DMS53 treated with DMSO at 0.1 percent for 48 hours (cell line): ENCODE results near the gene PEX11B.
"Not testable (repeated sequence)": the region's sequence is repeated elsewhere in the genome, so short reads cannot be mapped to it uniquely, and the experiment has no call there.

Experiments
- DNase-seq: peaks from one replicate; lab custom pipeline; 2025; ENCODE audit not compliant: unreplicated experiment; lab: John Stamatoyannopoulos, UW

PEX11B gene

DNA sequence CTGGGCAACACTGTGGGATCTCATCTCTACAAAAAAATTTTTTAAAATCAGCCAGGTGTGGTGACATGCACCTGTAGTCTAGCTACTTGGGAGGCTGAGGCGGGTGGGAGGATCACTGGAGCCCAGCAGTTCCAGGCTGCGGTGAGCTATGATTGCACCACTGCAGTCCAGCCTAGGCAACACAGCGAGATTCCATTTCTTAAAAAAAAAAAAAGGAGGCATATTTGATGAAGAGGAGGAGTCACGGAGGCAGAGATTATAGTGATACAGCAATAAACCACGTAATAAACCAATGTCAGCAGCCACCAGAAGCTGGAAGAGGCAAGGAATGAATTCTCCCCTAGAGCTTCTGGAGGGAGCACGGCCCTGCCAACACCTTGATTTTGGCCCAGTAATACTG lies 35.3 kb upstream of the PEX11B start:
- no peak for DNase-seq

DNA sequence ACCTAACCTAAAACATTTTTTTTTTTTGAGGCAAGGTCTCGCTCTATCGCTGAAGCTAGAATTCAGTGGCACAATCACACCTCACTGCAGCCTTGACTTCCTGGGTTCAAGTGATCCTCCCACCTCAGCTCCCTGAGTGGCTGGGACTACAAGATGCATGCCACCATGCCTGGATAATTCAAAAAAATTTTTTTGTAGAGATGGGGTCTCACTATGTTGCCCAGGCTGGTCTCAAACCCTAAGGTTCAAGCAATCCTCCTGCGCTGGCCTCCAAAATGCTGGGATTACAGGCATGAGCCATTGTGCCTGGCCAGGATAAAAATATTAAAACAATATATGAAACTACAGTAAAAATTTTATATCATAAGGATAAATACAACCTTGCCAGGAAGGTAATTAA lies 34.4 kb upstream of the PEX11B start:
- no peak for DNase-seq

DNA sequence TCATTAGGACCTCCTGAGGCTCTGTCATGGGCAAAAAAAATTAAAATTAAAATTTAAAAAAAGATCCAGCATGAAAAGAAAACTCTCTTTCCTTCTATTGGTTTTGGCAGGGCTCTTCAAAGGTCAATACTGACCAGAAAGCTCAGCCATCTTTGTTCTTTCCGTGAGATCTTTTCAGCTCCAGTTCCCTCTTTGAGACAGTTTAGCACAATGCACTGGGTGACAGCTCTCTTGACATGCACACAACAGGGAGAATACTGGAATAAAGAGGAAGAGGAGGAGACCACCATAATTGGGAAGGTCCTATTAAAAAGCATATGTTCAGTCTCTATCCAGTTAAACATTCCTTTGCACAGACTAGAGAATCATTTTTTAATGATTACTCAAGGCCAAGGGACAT lies 33.0 kb upstream of the PEX11B start:
- no peak for DNase-seq

DNA sequence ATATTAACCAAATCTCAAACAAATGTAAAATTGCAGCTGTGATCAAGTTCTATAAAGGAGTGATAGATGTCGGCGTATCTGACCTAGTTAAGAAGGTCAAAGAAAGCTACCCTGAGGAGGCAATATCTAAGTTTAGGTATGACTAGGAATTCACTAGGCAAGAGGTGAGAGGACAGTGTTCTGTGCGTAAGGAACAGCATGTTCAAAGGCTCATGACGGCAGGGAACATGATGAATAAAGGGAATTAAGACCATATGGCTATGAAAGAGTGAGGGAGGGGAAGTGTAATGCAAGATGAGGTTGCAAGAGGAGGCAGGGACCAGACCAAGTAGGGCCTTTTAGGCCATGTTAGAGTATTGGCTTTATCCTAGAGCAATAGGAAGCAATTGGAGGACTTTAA lies 30.7 kb upstream of the PEX11B start:
- DNase-seq: no peak

DNA sequence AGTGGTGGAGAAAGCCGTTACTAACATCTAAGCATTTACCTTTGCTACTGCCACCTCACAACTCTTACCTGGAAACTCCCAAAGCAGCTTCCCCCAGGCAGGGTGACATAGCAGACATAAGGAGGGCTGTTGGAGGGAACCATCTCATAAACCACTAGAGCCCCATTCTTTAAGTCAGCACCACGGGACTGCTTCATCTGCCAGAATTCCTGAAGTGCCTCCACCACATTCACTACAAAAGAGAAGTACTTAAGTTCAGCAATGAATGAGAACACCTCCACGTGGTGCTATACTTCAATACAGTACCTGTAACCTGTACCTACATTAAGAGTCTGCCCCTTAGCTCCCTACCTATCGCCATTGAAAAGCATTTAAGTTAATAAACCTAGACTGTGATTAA lies 29.0 kb upstream of the PEX11B start:
- no peak for DNase-seq

DNA sequence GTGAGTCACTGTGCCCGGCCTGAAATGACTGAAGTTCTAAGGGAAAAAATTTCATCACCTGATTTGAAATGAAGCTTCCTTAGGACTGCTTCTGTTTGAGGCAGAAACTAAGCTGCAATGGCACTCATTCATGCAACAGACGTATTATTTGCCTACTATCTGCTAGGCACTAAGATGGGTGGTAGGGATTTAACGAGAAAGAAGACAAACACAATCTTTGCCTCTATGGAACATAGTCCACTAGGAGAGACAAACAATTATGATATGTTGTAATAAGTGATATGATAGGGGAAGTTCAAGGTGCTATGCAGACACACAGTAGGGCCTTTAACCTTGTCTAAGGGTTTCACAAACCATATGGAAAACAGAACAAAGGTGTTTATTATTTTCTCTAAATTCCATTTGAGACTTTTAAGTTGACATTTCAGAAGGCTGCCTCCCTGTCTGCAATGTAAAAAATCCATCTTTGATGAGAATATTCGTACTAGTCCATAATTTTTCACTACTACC lies 28.0 kb upstream of the PEX11B start:
- no peak for DNase-seq

DNA sequence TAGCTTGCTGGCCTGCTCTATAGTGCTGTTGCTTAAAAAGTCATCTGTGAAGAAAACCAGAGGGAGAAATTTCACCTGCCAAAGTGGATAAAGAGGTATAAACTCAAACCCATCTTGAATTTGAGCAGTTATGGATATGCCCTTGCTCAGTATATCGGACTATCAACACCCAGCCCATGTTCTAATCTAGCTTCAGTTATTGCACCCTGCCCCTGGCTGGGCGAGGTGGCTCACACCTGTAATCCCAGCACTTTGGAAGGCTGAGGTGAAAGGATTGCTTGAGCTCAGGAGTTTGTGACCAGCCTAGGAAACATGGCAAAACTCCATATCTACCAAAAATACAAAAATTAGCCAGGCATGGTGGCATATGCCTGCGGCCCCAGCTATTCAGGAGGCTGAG lies 26.0 kb upstream of the PEX11B start:
- no peak for DNase-seq

DNA sequence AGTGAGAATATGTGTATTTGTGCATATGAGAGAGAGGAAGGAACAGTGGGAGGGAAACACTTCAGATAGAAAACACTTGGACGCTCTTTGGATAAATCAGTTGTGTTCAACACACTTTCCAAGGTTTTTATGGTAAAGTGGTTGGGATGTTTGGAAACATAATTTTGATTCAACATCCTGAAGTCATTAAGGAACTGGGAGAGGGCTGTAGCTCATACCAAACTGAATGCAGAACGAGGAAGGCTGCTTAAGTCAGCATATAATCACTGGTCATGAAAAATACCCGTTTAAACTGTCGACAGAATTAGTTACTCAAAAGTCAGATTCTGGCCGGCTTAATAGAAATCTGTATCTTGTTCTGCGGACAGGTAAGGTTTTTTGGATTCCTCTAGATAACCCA lies 24.4 kb upstream of the PEX11B start:
- no peak for DNase-seq

DNA sequence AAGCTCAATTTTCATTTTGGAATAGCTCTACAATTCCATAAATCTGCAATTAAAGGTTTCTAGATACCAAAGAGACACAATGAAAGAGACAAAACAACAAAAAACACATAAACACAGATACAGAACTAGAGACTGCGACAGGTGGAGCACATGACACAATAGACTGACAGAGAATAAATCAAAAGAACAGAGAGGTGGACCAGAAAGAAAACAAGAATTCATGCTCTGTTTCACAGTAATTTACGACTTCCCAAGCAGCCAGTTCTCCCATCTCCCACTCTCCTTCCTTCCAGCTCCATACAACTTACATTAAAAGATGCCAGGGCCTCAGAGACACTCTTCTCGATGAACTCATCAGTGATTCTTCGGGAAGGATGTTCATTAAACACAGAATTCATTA lies 23.9 kb upstream of the PEX11B start:
- DNase-seq: no peak

DNA sequence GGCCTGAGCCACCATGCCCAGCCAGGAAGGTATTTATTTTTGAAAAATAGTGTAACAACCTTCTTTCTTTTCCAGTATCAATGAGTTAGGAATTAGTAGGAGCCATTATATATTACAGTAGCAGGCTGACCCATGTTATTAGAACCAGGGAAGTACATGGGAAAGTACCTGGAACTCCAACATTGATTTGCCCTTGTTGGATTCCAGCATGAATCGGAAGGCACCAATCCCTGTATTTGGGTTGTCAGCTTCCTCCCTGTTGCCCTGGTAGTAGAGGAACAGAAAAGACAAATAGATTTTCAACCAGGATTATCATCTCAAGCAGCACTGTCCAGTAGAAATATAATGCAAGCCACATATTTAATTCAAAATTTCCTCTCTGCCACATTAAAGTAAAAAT lies 18.9 kb upstream of the PEX11B start:
- no peak for DNase-seq

DNA sequence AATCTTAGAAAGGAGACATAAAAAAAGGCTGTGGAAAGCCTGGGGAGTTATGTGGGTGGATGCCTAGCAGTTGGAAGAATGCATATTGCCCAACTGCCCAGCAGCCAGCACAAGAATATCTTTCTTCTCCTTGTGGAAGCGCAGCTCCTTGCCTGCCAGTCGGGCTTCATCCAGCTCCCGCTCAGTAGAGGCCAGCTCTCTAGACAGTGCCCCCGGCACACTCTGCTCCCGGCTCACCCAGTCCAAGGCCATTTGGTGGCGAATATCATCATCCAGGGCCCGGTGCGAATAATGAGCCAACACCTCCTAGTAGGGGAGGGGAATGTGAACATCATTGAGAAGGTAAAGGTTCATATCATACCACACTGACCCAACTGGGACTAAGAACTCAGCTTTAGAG lies 17.7 kb upstream of the PEX11B start:
- DNase-seq: no peak

DNA sequence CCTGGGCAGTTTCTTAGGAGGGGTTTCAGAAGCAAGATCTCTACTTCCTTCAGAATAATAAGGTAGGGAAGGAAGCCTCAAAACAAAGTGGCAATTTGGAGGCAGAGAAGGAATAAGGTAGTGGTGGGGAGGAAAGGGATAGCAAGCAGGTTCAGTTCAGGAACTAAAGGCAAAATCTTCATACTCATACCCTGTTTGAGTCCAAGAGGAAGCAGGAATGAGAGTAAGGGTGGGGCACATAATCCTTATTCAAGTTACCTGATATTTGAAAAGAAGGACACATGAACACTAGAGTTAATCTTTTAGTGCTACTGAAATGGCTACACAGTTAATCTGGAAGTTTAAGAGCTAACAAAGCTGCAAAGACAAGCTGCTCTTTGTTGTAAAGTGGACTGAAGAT lies 17.2 kb upstream of the PEX11B start:
- DNase-seq: no peak

DNA sequence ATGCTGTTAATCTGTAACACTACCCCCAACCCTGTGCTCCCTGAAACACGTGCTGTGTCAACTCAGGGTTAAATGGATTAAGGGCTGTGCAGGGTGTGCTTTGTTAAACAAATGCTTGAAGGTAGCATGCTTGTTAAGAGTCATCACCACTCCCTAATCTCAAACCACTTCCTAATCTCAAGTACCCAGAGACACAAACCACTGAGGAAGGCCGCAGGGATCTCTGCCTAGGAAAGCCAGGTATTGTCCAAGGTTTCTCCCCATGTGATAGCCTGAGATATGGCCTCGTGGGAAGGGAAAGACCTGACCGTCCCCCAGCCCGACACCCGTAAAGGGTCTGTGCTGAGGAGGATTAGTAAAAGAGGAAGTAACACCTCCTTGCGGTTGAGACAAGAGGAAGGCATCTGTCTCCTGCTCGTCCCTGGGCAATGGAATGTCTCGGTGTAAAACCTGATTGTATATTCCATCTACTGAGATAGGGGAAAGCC lies 14.0 kb upstream of the PEX11B start:
- DNase-seq: not testable (repeated sequence)

DNA sequence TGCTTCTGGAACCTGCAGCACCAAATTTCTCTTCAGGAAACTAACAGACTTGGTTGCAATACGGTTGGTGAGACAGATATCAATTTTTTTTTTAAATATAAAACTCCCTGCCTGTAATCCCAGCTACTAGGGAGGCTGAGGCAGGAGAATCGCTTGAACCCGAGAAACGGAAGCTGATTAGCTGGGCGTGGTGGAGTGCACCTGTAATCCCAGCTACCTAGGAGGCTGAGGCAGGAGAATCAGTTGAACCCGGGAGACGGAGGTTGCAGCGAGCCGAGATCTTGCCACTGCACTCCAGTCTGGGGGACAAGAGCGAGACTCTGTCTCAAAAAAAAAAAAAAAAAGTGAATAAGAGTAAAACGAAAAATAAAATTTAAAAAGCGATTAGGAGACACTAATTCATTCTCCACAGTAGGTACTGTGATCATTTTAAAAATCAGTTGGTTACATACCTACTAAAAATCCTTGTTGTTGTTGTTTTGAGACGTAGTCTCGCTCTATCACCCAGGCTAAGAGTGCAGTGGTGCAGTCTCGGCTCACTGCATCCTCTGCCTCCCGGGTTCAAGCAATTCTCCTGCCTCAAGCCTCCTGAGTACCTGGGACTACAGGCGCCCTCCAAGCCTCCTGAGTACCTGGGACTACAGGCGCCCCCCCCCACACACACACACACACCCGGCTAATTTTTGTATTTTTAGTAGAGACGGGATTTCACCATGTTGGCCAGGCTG lies 9.6 kb upstream of the PEX11B start:
- DNase-seq: no peak

DNA sequence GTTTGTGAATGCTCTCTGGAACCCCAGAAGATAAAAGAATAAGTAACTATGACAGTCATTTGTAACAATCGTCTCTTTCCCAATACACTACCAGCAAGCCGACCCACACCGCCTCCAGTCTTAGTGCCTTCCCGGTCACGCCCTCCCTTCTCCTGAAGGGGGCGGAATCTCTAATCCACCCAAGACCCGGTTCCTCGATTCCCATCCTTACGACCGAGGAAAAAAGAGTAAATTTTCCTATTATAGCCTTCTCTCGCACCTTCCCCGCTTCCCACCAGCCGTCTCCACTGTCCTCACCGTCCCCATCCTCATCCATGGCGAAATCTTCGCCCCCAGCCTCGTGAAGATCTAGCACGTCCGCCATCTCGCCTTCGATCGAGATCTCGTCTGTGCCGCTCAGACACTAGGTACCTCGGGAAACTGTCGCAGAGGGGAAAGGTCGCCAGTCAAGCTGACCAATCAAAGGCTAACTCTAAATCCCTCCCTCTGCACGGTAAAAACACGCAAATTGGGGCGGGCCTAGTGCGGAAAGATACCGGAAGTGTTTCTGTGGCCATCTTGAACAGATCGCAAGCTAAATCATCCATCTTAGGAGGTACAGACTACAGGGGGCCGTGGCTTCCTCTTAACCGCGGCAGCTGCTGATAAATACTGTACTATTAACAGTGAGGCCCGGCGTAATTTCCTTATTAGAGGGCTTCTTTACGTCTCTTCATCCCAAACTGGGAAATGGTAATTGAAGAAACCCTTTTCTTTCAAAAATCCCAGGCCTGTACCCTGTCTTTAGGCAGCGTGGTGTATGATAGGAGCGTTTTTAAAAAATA lies 8.8 kb upstream of the PEX11B start, which contains the start of gene RBM8A:
Gene RBM8A (minus strand): TSS at position 422 of the 824 bp plus-strand sequence. CDS start 58 bp downstream, at position 364.
- DNase-seq: peak; percentile 97

DNA sequence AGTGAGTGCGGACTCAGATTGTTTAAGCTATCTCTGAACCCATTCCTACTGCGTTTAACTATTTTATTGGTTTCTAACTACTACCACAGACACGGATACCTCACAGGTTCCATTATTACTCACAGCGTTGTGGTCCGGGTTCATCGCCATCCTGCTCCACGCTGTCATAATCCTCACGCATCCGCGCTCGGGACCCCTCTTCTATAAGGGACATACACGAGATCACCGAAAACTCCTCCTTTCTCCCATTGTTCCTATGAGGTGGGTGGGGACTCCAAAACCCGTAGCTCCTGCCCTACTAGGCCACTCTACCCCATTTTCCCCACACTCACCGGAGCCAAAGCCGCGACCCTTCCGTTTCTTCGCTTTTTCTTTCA lies 8.2 kb upstream of the PEX11B start:
- DNase-seq: no peak

DNA sequence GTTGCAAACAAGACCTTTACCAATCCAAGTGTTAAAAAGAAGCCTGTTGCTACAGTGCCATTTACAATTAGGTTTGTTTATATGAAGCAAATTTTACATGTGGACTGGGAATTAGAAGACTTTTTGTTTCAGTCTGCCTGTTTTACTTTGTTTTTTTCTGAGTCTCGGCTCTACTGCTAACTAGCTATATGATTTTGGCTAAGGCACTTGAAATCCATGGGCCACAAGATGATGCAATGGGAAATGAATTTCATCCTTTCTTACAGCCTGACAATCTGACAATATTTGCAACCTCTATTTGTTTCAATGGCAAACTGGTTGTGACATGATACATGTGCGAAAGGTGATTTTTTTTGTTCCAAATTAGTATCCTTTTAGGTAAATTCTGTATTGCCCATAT lies 3.7 kb upstream of the PEX11B start:
- no peak for DNase-seq

DNA sequence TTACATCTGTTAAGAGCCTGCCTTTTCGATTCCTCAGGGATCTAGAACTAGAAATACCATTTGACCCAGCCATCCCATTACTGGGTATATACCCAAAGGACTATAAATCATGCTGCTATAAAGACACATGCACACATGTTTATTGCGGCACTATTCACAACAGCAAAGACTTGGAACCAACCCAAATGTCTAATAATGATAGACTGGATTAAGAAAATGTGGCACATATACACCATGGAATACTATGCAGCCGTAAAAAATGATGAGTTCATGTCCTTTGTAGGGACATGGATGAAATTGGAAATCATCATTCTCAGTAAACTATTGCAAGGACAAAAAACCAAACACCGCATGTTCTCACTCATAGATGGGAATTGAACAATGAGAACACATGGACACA lies 1.8 kb upstream of the PEX11B start:
- not testable (repeated sequence) for DNase-seq

DNA sequence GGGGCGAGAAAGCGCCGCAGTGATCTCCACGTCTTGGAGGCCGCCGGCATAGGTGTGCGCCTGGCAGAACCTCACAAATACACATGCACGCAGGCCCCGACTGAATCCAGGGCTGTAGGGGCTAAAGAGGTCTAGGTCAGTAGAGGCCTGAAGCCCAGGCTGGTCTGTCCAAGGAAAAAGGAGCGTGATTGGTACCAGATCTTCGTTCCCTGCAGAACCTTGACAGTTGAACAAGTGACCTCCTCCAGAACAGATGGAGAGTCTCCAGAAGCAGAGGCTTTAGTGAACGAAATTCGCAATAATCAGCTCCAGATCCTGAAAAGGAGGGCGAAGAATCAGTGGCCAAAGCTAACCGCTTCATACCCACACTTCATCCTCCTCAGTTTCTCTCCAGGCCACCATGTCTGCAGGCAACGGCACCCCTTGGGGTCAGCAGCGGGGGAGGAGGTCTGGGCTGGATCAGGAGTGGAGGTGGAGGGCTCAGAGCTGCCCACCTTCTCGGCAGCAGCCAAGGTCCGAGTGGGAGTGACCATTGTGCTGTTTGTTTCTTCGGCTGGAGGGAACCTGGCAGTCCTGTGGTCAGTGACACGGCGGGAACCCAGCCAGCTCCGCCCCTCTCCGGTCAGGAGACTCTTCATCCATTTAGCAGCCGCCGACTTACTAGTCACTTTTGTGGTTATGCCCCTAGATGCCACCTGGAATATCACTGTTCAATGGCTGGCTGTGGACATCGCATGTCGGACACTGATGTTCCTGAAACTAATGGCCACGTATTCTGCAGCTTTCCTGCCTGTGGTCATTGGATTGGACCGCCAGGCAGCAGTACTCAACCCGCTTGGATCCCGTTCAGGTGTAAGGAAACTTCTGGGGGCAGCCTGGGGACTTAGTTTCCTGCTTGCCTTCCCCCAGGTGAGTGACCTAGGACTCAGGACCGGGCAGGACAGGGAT lies 749 bp upstream of the PEX11B start:
- DNase-seq: peak; percentile 43

DNA sequence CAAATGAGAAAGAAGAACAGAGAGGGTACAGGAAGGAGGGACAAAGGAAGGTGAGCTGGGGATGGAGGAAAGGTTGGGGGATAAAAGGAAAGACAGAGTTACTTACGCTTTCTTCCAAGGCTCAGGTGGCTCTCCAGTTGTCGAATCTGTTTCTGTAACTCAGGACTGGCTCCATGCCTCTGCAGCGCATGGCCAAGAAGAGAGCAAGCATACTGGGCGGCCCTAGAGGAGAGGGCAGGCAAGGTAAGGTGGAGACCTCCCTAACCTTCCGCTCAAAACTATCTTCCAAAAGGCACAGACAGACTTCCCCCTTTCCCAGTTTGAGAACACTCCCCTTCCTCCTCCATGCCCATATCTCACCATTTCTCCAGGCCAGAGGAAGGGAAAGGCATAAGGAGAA lies 922 bp downstream of the PEX11B start:
- no peak for DNase-seq

DNA sequence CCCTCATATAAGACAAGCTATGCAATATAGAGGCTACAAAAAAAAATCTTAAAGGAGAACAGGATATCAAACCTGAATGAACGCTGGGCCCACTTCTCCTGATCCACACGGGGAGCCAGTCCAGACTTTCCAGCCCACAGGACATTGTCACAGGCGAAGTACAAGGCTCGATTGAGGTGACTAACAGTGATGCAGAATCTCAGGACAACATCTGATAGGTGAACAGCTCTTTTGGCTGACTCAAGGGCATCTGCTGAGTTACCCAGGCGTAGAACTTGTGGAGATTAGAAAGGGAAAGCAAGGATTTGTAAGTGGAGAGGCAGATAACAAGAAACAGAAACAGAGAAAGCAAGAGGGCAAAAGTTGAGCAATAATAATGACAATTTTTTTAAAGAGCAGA lies 1.8 kb downstream of the PEX11B start:
- no peak for DNase-seq
